Adipocyte (in vitro differentiated cells): Measurements from ENCODE around the gene AMHR2.
"Not testable (repeated sequence)": the region's sequence is repeated elsewhere in the genome, so short reads cannot be mapped to it uniquely, and the experiment has no call there.

Source experiments
- DNase-seq: peaks from one replicate; pipeline ENCODE4 v3.0.0-alpha.2; 2015; ENCODE audit warnings: low read depth
- H3K27me3 ChIP-seq: replicated peaks from 2 replicates; pipeline ENCODE4 v1.7.0; 2013; ENCODE audit warnings: mild to moderate bottlenecking, low read length, moderate library complexity; ENCODE audit not compliant: control insufficient read depth, insufficient read depth
- H3K36me3 ChIP-seq: 2 replicates; pipeline ENCODE4 v1.7.0; 2013; ENCODE audit warnings: low read length, mild to moderate bottlenecking, moderate library complexity; ENCODE audit not compliant: control insufficient read depth, insufficient read depth, severe bottlenecking
- H3K4me1 ChIP-seq: 2 replicates; pipeline ENCODE4 v1.7.0; 2013; ENCODE audit warnings: mild to moderate bottlenecking, low read length, moderate library complexity; ENCODE audit not compliant: control insufficient read depth, insufficient read depth
- H3K4me3 ChIP-seq: 2 replicates; pipeline ENCODE4 v1.7.0; 2013; ENCODE audit warnings: mild to moderate bottlenecking, low read length, moderate library complexity
- H3K9ac ChIP-seq: 2 replicates; pipeline ENCODE4 v1.7.0; 2013; ENCODE audit warnings: mild to moderate bottlenecking, low read length, moderate library complexity
- H3K9me3 ChIP-seq: 2 replicates; pipeline ENCODE4 v1.7.0; 2013; ENCODE audit warnings: mild to moderate bottlenecking, low read length, moderate library complexity; ENCODE audit not compliant: control insufficient read depth

The AMHR2 gene

GRCh38 chr12:53386381-53386780 is 37.3 kb upstream of the AMHR2 start:
- Histone ChIP-seq H3K4me3 (peak overlapping the region; percentile 69), H3K4me1 (peaks cover 85% of the 10 kb centered on the region), H3K36me3 (peaks cover 18% of the 10 kb centered on the region), H3K9ac (peak overlapping the region; percentile 17)
- not testable (repeated sequence) for DNase-seq, H3K9me3 ChIP-seq, H3K27me3 ChIP-seq

GRCh38 chr12:53388932-53389331 is 34.7 kb upstream of the AMHR2 start:
- H3K4me3 ChIP-seq = peak overlapping the region; percentile 69
- no peaks in the 10 kb centered on the region for H3K36me3 ChIP-seq
- H3K9ac ChIP-seq = peak overlapping the region; percentile 66
- DNase-seq = no peak
- no peaks in the 10 kb centered on the region for H3K27me3 ChIP-seq
- no peaks in the 10 kb centered on the region for H3K9me3 ChIP-seq
- H3K4me1 ChIP-seq = peaks cover 68% of the 10 kb centered on the region

- H3K36me3 ChIP-seq = no peaks in the 10 kb centered on the region
- no peaks in the 10 kb centered on the region for H3K27me3 ChIP-seq
- DNase-seq = no peak
- H3K4me3 ChIP-seq = peak overlapping the region; percentile 52
- H3K4me1 ChIP-seq = peaks cover 62% of the 10 kb centered on the region
- no peaks in the 10 kb centered on the region for H3K9me3 ChIP-seq
- H3K9ac ChIP-seq = peak overlapping the region; percentile 49
Observed at GRCh38 chr12:53389702-53390101, 34.0 kb upstream of the AMHR2 start.

GRCh38 chr12:53391724-53392123 is 31.9 kb upstream of the AMHR2 start:
- Histone ChIP-seq H3K27me3 (no peaks in the 10 kb centered on the region), H3K9ac (no peak overlapping the region), H3K36me3 (peaks cover 4% of the 10 kb centered on the region), H3K9me3 (no peaks in the 10 kb centered on the region), H3K4me1 (peaks cover 54% of the 10 kb centered on the region), H3K4me3 (peak overlapping the region; percentile 60)
- no peak for DNase-seq

- H3K4me1 ChIP-seq = peaks cover 12% of the 10 kb centered on the region
- no peaks in the 10 kb centered on the region for H3K27me3 ChIP-seq
- H3K36me3 ChIP-seq = peaks cover 23% of the 10 kb centered on the region
- H3K9me3 ChIP-seq = no peaks in the 10 kb centered on the region
- no peak overlapping the region for H3K9ac ChIP-seq
- no peak overlapping the region for H3K4me3 ChIP-seq
- no peak for DNase-seq
Observed at GRCh38 chr12:53399896-53400295, 23.8 kb upstream of the AMHR2 start.

- H3K27me3 ChIP-seq, H3K4me3 ChIP-seq, H3K9ac ChIP-seq, DNase-seq, H3K9me3 ChIP-seq: not testable (repeated sequence)
- peaks cover 25% of the 10 kb centered on the region for H3K36me3 ChIP-seq
- H3K4me1 ChIP-seq = peaks cover 12% of the 10 kb centered on the region
Observed at GRCh38 chr12:53402351-53402750, 21.3 kb upstream of the AMHR2 start.

- no peak for DNase-seq
- no peak overlapping the region for H3K9ac ChIP-seq
- H3K9me3 ChIP-seq = no peaks in the 10 kb centered on the region
- H3K4me1 ChIP-seq = peaks cover 10% of the 10 kb centered on the region
- H3K27me3 ChIP-seq = no peaks in the 10 kb centered on the region
- peaks cover 25% of the 10 kb centered on the region for H3K36me3 ChIP-seq
- H3K4me3 ChIP-seq = no peak overlapping the region
Observed at GRCh38 chr12:53402871-53403270, 20.8 kb upstream of the AMHR2 start.

GRCh38 chr12:53410951-53411350 is 12.7 kb upstream of the AMHR2 start:
- Histone ChIP-seq H3K36me3 (peaks cover 47% of the 10 kb centered on the region), H3K27me3 (no peaks in the 10 kb centered on the region), H3K4me1 (peaks cover 36% of the 10 kb centered on the region), H3K9me3 (no peaks in the 10 kb centered on the region), H3K4me3 (no peak overlapping the region), H3K9ac (no peak overlapping the region)
- DNase-seq = no peak

GRCh38 chr12:53413485-53414204 is 10.0 kb upstream of the AMHR2 start:
- H3K9me3 ChIP-seq = no peaks in the 10 kb centered on the region
- H3K36me3 ChIP-seq = peaks cover 41% of the 10 kb centered on the region
- peak; percentile 42 for DNase-seq
- H3K27me3 ChIP-seq = no peaks in the 10 kb centered on the region
- peak overlapping the region; percentile 51 for H3K9ac ChIP-seq
- peaks cover 36% of the 10 kb centered on the region for H3K4me1 ChIP-seq
- peak overlapping the region; percentile 39 for H3K4me3 ChIP-seq

GRCh38 chr12:53414756-53415417 is 8.8 kb upstream of the AMHR2 start:
- no peak overlapping the region for H3K4me3 ChIP-seq
- peaks cover 36% of the 10 kb centered on the region for H3K4me1 ChIP-seq
- H3K9me3 ChIP-seq = no peaks in the 10 kb centered on the region
- DNase-seq = no peak
- H3K9ac ChIP-seq = no peak overlapping the region
- H3K27me3 ChIP-seq = no peaks in the 10 kb centered on the region
- peaks cover 29% of the 10 kb centered on the region for H3K36me3 ChIP-seq

- DNase-seq, H3K9ac ChIP-seq, H3K4me3 ChIP-seq, H3K9me3 ChIP-seq, H3K27me3 ChIP-seq: not testable (repeated sequence)
- Histone ChIP-seq H3K4me1 (peaks cover 36% of the 10 kb centered on the region), H3K36me3 (peaks cover 25% of the 10 kb centered on the region)
Observed at GRCh38 chr12:53415752-53416389, 7.8 kb upstream of the AMHR2 start.
